NCI-H1417 (cell line): ENCODE measurements around the gene SLC29A2.

ENCODE experiments used
- DNase-seq, 3 experiments: peaks; one replicate each; lab custom pipeline; 2025; lab: John Stamatoyannopoulos, UW

SLC29A2 gene

DNA sequence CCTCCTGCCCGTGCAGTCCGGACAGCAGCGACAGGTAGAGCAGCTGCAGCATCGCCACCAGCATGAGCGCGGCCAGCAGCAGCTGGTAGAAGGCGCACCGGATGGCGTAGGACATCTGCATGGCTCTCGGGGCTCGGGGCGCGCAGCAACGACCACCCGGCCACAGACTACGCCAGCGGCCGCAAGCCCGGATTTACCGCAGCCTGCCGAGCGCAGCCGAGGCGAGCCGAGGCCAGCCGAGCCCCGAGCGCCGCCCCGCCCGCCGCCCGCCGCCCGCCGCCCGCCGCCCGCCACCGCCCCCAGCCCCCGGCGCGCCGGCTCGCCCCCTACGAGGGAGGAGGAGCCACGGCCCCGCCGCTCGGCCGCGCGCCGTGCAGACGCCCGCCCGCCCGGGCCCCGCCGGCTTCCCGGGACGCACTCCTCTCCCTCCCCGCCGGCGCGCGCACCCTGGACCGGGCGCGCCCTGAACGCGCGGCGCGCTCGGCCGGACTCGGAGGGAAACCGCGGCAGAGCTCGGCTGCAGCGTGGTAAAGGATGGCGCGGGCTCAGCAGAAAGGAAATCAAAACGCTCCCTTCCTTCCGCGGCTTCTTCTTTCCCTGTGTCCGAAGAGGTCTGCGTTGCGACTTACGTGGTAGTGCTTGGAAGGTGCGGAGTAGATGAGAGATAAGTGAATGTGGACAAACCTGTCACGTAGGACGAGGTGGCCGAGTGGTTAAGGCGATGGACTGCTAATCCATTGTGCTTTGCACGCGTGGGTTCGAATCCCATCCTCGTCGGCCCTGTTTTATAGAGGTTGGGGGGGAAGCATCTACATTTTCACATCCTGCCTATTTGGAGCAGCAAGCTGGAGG, 23.9 kb downstream of the SLC29A2 start, which contains the start of gene B4GAT1:
Gene B4GAT1, minus strand, starts transcription at position 205 of the 852 bp plus-strand sequence. Its CDS starts 84 bp downstream, at position 121.
- DNase-seq: peak; percentile 87 to 98 (median 95)

DNA sequence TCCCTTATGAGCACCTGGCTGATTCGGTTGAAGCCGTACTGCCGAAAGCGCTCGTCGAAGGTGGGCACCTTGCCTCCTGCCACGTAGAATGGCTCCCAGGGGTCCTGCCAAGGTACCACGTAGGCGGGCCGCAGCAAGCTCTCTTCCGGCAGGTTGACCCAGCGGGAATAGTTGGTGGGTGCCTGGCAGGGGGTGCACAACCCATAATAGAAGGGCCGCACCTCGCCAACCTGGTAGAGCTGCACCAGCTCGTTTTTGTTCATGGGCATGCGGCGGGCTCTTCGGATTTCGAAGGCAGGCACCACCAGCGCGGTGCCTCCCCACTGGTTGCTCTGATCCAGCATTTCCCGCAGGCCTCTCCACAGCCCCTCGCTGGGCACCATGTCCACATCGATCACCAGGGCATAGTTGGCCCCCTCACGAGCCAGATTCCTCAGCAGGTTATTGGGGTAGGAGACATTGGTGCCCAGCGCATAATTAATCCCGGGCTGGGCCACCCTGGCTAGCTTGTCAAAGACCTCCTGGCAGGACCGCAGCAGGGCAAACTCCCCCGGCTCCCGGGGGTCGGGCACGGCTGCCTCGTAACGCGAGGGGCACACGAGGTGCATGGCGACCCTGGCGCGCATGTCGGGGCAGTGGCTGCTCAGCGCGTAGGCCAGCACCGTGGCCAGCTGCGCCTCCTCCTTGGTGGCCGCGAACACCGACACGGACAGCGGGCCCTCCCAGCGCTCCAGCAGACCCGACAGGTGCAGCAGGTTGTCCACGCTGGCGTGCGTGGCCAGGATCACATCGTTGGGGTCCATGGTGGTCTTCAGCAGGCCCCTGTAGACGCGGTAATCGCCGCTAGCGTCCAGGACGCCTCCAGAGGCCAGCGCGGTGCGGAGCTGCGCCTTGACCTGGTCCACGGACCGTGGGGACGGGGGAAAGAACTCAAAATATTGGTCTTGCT, 24.8 kb downstream of the SLC29A2 start:
- DNase-seq: peak in 2 of 3 experiments; percentile 72 to 73

DNA sequence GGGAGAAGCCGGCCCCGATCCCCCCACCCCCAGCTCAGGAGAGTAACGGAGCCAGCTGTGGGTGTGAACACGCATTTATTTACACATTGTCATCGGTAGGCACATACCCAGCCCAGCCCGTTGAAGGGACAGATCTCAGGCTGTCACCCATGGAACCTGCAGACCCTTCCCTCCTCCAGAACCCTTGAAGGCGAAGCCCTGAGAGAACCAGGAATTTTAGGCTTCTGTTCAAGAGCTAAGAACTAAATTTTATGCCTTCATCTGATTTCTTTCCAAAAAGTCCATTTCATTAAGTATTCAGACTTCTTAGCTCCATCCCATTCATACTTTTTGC, 26.3 kb downstream of the SLC29A2 start:
- no peak for DNase-seq

DNA sequence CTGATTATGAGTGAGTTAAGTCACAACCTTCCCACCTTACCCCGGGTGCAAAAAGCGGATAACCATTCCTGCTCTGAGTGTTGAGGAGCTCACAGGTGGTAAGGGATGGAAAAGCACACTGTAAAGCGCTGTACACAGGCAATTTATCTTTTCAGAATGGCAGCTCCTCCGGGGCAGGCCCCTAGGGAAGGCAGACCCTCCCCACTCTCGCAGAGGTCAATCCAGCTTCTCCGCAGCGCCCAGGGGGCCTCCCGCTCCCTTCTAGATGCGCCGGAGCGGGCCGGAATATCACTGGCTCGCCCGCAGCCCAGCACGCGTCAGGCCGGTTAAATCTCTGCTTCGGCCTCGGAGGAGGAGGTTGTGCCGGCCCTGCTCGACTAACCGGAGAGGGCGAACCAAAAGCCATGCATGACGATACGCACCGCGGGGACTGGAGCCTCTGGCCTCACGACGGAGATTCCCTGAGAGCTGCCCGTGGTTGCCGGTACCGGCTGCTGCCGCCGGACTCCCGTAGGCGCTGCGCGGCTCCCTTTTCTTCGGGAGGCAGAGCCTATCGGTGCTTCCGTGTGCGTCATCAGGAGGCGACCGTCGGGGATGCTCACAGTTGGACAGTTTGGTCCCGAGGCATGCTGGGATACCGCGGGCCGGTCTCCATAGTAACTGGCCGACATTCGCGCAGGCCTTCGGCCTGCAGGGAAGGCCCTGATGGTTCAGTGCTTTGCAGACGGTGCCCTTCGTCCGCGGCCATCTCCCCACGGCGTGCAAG, 26.8 kb downstream of the SLC29A2 start, which contains the start of gene BRMS1:
Gene BRMS1, minus strand, starts transcription at position 555 of the 766 bp plus-strand sequence. CDS start 2,870 bp downstream, outside the sequence.
- DNase-seq: peak; percentile 94 to 98 (median 98)

DNA sequence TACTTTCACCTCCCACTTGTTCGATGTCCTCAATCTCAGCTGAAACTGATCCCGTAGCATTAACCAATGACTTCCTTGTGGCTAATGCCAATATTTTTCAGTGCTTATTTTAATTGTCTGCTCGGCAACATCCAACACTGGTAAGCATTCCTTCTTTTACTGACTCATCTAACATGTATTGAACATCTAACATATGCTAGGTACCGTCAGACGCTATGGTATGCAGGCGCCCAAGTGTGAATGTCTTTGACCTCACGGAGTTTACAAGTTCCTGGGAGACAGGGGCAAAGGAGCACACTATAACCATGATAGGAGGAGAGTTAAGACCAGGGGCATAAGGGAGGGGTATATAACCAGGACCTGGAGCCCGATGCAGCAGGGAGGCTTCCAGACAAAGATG, 28.4 kb downstream of the SLC29A2 start:
- no peak for DNase-seq

DNA sequence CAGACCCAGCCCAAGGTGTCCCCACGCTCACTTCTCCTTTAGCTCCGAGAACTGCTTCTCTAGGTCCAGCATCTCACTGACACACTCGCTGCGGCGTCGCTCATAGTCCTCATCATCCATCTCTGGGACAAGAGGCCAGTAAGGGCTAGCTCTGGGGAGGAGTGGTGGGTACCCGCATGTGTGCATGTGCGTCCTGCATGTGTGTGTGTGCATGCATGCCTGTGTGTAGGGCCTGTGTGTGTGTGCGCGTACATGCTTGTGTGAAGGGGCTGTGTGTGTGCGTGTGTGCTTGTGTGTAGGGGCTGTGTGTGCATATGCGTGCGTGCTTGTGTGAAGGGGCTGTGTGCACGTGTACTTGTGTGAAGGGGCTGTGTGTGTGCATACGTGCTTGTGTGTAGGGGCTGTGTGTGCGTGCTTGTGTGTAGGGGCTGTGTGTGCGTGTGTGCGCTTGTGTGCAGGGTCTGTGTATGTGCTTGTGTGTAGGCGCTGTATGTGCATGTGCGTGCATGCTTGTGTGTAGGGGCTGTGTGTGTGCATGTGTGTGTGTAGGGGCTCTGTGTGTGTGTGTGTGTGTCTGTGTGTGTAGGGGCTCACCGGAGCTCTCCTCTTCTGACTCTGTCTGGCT, 29.9 kb downstream of the SLC29A2 start:
- no peak for DNase-seq

DNA sequence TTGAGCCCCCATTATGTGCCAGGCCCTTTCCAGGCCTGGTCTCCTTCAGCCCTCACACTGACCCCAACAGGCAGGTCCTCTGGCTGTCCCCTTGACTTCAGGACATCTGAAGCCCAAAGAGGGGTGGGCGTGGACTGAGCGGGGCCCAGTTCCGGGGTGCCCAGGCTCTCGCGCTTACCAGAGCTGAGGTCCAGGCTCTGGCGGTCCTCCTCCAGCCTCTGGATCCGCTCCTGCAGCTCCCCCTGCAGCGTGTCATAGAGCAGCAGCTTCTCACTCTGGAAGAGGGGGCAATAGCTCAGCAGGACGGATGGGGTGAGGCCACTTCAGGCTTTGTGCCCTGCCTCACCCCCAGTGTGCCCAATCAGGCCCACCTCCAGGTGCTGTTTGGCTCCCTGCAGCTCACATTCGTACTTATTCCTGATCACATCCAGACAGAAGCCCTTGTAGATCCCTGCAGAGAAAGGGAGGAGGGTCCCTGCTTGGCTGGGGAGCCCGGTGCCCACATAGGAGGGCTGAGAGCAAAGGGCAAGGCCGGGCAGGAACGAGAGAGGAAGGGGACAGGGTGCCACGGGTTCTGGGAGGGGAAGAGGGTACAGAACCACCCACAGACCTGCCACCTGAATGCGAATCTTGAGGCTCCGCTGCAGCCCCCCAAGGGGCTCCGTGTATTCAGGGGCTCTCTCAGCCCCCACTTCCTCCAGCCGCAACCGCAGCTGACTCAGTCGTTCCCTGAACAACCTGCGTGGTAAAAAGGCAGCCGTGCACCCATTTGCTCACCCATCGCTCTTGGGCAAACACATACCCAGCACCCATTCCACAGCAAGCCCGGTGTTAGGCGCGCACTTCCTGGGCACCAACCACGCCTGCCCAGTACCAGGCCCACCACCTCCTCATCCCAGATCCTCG, 30.7 kb downstream of the SLC29A2 start:
- no peak for DNase-seq

DNA sequence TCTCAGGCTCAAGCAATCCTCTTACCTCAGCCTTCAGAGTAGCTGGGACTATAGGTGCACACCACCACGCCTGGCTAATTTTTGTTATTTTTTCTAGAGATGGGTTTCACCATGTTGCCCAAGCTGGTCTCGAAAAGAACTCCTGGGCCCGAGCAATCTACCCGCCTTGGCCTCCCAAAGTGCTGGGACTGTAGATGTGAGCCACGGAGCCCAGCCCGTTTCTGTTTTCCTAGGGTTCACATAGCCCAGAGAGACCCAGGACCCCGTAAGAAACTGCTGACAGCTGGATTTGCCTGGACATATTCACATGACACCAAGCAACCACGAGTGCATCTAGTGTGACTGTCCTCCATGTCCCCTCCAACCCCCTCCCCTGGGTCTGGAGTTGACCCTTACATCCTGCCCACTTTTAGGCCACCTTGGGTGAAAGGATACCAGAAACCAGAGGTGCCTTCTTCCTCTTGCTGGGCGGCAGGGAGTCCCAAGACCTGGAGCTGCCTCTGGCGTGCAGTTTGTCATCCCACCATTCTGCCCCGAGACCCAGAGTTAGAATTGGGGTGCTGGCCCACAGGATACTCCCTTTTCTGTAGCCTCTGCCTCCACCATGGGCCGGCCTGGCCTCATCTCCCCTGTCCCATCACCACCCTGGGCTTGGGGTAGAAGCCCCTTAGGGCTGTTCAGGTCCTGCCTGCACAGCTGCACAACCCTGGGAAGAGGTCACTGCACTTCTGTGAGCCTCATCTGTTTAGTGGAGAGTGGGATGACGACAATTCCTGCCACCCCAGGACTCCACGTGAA, 31.7 kb downstream of the SLC29A2 start:
- DNase-seq: no peak

DNA sequence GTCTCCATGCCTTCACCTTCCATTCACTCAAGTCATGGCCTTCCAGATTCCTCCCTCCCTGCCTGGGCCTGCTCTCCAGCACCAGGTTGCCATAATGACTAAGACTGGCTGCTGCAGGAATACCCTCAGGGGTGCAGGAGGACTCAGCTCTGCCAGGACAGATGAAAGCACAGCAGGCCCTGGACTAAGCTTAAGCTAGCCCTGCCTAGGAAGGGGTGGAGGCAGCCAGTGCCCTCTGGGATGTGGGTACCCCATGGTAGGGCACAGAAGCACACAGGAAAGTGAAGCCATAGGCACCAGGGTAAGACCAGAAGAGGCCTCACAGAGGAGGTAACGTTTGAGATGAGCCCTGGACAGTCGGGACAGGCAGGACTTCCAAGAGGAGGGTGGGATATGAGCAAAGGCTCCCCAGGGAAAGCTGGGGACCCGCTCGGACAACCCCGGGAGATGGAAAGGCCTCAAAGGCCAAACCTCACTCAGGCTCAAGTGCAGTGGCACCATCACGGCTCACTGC, 32.3 kb downstream of the SLC29A2 start:
- no peak for DNase-seq

DNA sequence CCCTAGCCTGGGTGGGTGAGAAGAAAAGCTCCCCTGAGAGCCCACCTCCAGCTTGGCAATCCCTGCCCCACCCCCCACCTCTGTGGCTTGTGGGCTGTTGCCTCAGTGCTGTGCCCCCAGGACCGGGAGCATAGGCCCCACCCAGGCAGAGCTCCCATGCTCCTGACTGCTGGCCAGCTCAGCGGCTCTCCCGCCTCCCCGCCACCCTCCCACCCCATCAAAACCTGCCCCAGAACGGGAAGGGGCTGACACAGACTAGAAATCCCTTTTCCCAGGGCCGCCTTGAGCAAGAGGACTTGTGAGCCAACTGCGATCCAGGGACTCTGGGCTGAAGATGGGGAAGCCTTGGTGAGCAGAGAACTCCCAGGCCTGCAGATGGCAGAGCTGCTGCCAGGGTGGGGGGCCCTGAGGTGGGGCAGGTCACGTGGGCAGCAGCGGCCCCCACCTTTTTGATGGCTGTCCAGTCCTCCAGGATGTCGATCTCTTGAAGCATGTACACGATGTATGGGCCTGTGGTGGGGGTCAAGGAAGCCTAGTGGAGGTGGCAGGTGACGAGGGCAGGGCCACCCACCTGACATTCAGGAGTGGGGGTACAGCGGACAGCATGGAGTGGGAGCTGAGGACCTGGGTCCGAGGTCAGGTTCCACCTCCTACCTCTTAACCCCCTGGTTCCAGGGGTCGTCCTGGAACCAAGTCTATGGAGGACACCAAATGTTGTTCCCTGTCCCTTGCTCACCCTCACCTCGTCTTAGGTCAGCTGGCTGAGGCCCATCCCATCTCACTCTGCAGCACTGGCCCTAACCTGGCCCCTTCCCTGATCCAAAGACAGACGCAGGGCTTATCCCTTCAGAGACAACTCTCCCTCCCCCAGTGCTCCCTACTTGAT, 33.0 kb downstream of the SLC29A2 start:
- no peak for DNase-seq

DNA sequence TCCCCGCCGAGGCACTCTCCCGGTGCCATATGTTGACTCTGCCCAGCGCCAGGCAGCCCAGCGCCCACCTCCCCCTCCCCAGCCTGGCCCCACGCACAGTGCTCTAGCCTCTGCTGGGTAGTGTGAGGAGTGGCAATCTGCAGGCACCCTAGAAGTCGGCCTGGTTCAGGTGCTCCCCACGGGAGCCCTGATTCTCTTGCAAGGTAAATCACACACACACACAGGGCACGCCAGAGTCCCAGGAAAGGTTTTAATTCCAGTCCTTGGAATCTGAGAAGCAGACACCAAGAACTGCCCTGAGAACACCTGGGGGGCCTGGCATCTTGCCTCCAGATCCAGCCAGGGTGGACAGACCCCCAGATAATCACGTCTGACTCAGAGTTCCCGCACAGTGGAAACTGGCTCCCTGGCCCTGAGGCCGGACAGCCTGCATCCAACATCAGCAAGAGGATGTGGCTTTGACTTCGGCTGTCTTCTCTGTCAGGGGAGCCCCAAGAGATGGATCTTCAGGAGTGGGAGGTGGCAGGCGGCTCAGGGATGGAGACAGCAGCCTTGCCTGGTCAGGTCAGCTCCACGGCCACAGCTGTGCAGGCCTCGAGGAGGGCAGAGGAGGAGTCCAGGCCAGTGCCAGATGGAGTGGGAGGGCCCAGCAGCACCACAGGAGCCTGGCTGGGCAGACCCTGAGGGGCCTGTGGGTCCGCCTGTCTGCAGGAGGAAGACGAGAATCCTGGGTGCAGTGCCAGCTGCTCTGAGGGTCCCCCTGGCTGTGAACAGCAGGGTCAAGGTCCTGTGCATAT, 34.3 kb downstream of the SLC29A2 start:
- DNase-seq: no peak

DNA sequence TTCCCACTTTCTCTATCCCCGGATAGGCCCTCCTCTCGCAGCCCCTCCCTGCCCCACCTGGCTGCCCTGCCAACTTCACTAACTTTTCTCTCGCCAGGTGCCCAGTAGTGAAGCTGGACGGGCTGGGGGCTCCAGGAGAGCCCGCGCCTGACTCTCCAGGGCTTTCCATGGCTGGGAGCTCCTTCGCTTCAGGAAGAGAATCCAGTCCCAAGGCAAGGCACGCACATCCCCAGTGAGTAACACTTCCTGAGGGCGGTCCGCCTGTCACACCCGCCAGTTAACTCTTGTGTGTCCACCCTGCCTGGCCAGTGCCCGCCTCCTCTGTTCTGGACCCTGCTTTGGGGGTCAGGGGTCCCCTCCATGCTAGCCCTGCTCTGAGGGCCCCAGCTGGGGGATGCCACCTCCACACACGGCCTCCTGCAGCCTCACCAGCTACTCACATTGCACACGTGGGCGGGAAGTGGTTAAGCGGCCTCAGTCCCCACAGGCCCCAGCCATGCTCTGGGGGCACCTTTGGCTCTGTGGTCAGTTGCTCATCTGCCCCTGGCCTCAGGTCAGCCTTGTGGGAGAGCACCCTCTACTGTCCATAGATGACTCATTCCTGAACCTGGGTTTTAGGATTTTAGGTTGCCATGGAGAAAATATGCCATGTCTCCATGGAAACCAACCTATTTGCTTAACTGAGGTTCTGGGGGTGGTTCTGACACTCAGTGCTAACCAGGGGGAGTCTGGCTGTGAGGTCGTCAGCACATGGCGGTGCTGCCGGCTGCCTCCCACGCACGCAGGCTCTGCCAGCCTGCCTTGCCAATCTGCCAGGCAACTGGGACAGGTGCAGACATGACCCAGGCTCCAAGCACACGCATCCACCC, 35.1 kb downstream of the SLC29A2 start, which contains the start of gene RIN1:
Gene RIN1, minus strand, starts transcription at position 201 of the 869 bp plus-strand sequence. Its CDS starts 32 bp downstream, at position 169.
- DNase-seq: peak in 2 of 3 experiments; percentile 71 to 74

DNA sequence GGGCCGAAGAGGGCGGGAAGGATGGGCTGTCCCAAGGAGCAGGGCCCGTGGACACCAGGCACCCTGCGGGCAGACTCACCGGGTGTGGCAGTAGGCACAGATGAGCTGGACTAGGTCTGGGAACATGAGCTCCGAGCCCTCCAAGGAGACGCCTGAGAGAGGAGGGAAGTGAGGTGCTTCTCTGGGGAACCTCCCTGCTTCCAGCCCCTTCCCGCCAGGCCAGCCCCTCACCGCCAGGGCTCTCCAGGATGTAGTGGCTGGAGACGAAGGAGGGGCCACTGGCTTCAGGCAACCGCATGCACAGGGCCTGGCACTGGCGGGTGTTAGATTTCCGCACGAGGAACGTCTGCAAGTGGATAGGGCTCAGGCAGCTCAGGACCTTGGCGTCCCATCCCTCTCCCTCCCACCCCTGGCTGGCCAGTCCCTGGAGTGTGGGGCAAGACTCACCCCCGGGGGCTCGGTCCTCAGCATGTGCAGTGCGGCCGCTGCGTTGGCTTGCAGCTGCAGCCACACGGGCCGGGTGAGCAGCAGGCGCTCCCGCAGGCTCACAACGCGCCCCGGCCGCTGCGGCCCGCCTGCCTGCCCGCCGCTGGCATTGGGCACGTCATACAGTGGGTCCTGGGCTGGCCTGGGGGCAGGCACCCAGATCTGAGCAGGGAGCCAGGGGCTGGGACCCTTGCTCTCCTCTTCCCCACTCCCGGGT, 35.9 kb downstream of the SLC29A2 start:
- peak in 1 of 3 experiments; percentile 17 for DNase-seq

DNA sequence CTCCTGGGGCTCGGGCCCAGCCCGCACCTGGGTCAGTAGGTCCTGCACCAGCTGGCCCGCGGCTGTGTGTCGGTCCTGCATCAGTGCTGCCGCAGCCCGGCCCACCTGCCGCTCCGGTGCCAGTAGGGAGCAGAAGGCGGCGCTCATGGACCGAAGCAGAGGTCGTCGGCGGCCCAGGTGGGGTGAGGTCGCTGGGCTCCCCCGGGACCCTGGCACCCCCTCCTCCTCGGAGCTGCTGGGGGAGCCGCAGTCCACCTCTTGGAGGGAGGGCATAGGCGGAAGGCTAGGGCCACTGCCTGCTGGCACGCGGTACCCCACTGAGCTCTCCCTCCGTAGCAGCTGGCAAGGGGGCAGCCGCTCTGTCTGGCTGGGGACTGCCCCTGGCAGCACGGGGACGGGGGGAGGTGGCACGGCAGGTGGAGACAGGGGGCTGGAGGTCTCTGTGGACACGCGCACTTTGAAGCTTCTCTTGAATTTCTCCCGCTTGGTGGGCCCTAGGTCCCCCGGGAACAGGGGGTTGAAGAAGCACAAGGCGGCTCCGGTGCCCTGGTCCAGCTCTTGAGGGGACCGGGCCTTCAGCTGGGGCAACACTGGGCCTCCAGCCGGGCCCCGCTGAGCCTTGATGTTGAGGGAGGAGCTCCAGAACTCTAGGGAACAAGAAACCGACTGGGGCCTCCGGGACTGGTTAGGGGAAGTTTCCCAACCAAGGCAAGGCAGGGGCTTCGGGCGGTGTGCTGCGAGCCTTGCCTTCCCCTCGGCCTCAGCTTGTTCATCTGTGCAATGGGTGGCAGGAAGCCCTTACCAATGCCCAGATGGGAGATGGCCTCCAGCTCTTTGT, 36.7 kb downstream of the SLC29A2 start:
- DNase-seq: no peak
